Non-pigmented ciliary epithelial cell (primary cell): ENCODE measurements around the gene LRRC8E.
"Not testable (repeated sequence)": the region's sequence is repeated elsewhere in the genome, so short reads cannot be mapped to it uniquely, and the experiment has no call there.

ENCODE experiments used
- DNase-seq: peaks from one replicate; pipeline ENCODE4 v3.0.0-alpha.2; 2010; ENCODE audit warnings: low read depth

The LRRC8E gene

GRCh38 chr19:7920519-7921301 lies 32.4 kb downstream of the LRRC8E start:
- DNase-seq: peak; percentile 78

- DNase-seq: no peak
Measured at GRCh38 chr19:7921302-7921966, 33.1 kb downstream of the LRRC8E start.

DNA sequence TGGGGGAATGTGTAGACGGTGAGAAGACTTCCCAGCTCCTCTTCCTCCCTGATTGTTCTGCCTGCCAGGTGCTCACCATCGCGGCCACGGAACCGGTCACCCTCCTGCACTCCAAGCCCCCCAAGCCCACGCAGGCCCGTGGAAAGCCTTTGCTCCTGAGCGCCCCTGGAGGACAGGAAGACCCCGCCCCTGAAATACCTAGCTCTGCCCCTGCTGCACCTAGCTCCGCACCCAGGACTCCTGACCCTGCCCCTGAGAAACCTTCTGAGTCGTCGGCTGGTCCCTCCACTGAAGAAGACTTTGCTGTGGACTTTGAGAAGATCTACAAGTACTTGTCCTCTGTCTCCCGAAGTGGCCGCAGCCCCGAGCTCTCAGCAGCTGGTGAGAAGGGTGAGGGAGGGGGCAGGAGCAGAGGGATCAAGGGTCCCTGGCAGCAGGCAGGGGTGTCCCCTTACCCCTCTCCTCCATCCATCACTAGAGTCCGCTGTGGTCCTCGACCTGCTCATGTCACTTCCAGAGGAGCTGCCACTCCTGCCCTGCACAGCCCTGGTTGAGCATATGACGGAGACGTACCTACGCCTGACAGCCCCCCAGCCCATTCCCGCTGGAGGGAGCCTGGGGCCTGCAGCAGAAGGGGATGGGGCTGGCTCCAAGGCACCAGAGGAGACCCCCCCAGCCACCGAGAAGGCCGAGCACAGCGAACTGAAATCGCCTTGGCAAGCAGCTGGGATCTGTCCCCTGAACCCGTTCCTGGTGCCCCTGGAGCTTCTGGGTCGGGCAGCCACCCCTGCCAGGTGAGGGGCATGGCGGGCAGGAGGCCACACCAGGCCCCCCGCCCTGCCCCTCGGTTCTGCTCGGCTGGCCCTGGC lies 33.9 kb downstream of the LRRC8E start:
- no peak for DNase-seq

GRCh38 chr19:7922836-7923195 lies 34.5 kb downstream of the LRRC8E start:
- no peak for DNase-seq

- DNase-seq: no peak
Measured at GRCh38 chr19:7923295-7924191, 35.2 kb downstream of the LRRC8E start.

GRCh38 chr19:7924241-7924640 lies 35.9 kb downstream of the LRRC8E start:
- DNase-seq: no peak

- DNase-seq: no peak
Measured at GRCh38 chr19:7924651-7925170, 36.4 kb downstream of the LRRC8E start.

DNA sequence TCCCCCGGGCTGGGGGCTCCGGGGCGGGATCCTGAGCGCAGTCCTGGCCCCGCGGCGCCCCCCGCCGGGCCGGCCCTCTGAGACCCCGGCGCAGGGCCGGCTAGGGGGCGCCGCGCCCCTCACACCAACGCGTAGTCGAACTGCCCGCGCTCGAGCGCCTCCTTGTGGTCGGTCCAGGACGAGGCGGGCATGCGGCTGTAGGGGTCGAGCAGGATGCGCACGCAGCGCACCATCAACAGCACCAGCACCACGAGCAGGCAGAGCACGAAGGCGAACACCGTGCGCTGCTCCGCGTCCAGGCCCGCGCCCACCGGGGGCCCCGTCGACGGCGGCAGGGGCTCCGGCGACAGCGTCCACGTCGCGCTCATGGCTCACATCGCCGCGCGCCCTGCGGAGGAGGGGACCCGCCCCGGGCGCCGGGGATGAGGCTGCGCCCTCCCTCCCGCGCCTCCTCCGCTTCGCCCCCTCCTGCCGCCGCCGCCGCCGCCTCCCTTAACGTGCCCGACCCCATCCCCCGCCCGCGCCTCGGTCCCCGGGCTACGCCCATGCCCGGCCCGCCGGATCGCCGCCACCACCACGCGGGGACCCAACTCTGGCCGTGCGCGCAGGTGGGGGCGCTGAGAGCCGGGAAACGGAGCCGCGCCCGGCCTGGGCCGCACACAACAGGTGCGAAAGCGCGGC lies 37.0 kb downstream of the LRRC8E start:
- DNase-seq: no peak

DNA sequence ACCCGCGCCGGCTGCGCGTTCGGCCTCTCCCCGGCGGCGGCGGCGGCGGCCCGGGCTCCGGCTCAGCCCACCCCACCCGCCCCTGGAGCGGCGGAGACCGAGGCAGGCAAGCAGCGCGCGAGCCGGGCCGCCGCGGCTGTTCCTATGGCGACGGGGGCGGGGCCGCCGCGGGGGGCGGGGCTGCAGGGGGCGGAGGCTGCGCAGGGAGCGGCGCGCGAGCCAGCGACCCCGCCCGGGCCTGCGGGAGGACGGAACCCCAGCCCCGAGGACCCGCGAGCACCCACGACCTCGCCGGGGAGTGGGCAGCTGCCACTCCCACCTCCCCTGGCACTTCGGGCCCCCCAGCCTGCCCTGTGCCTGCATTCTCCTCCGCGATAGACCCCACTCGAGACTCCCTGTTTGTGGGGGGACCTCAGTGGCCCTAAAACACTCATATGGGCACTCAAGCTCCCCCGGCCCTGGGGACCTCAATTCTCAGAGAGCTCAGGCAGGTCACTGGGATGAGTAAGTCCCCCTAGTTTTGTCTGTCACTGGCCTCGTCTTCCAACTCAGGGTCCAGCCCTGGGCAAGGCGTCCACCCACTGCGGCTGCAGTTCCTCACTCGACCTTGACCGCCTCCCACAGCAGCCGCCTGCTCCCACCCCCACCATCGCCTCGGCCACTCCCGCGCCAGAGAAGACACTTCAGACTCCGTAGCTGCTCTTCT lies 37.9 kb downstream of the LRRC8E start, which contains the start of gene CTXN1:
TSS of gene CTXN1 (minus strand) at position 115 of the 706 bp plus-strand sequence. CDS start 597 bp downstream, outside the sequence.
- no peak for DNase-seq

- no peak for DNase-seq
Measured at GRCh38 chr19:7926727-7927604, 38.7 kb downstream of the LRRC8E start.

DNA sequence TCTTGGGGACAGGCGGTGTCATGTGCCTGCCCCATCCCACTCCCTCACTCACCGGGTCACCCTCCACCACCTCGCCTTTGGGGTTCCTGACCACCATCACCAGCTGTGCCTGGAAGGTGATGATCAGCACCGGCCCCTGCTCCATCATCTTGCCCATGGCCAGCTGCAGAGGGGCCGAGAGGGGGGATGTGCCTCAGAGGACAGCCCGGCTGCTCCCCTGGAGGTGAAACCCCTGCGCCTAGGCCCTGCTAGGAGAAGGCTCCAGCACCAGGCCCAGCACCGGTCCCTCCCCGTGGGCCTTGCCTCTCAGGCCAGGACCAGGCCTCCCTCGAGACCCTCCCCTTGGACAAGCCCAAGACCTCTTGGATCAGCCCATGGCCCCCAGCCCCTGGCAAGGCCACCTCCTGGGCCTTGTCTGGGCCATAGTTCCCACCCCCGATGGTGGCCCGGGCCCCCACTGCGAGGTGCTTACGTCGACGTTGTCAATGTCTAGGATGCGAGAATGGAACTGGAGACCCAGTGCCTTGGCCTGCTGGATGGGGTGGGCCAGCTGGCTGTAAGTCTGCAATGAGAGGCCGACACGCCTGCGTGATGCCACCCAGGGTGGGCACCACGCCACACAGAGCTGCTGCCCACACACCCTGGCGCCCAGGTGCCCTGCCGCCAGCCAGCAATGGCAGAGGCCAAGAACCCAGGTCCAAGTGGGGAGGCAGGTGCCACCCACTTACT lies 39.5 kb downstream of the LRRC8E start:
- no peak for DNase-seq

- DNase-seq: no peak
Measured at GRCh38 chr19:7928334-7928706, 40.0 kb downstream of the LRRC8E start.

DNA sequence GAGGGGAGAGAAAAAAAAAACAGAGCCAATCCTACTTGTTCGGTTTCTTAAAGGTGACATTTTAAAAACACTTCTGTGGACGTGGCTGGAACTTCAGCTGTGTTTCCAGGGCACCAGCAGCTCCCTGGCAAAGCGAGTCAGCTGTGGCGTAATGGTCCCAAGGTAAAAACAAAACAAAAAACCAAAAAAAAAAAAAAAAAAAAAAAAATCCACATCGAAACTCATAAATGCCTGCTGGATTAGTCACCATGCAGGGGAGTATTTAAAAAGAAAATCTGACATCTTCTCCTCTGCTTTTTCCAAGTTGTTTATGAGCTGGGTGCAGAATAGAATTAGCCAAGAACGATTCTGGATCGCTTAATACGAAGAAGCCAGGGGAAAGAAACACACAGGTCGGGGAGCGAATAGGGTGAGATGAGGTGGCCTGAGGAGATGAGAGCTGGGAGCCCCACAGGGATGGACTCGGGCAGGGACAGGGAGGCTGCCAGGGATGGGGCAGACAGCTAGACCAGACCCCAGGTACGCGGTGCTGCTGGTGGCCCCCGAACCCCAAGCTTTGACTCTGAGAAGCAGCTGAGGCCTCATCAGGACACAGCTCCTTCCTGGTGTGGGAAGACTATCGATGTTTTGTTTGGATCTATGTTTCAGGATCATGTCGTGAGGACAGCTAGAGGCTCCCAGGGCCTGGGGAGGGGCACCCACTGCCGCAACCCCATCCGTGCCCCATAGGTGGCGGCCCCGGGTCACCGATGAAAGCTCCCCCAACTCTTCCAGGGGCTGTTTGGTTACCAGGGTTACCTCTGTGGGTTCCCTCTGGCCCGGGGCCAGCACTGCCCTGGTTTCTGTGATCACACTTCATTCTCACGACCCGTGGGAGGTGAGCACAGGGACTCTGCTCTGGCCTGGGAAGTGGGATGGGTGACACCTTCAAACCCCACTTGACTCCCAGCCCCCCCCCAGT lies 40.7 kb downstream of the LRRC8E start:
- DNase-seq: peak; percentile 40

DNA sequence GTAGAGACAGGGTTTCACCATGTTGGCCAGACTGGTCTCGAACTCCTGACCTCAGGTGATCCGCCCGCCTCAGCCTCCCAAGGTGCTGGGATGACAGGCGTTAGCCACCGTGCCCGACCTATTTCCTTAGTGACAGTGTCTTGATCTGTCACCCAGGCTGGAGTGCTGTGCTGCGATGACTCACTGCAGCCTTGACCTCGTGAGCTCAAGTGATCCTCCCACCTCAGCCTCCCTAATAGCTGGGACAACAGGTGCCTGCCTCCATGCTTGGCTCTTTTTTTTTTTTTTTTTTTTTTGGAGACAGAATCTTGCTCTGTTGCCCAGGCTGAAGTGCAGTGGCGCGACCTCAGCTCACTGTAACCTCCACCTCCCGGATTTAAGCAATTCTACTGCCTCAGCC lies 41.7 kb downstream of the LRRC8E start:
- DNase-seq: not testable (repeated sequence)

GRCh38 chr19:7930765-7931164 lies 42.5 kb downstream of the LRRC8E start:
- no peak for DNase-seq

DNA sequence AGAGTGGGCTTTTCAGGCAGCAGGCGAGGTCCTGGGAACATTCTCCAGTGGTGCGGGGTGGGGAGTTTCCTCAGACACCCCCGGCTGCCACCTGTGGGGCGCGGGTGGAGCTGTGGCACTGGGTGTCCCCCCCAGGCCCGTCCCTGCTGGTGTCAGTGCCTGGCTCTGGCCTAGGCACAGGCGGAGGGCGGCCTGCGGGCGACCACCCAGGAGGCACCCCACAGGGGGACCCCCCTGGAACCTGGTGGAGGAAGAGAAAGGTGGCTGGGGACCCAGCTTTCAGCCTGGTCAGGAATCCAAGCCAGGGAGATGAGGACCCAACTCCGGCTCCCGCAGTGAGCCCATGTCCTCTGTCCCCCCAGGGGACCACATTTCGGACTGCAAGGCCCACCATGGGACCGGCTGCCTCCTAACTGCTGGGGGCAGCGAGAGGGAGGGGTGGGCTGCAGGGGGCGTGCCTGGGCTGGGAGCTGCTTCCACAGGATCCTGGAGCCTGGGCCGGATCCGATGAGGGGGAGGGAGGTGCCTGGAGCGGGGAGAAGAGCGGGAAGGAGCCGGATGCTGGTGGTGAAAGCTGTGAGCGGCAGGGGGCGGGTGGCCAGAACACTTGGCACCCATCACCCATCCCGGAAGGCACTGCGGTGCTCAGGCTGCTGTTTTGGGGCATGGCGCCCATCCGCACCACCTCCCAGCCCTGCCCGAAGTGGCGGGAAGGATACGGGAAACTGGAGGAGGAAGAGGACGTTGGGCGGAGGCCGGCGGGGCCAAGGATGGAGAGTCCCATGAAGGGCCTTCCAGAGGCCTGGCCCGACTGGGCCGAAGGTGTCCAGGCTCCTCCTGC lies 43.1 kb downstream of the LRRC8E start:
- DNase-seq: no peak
